Mesendoderm (in vitro differentiated cells): ENCODE data around the gene SPATA31A5. TPM values are rescaled to one million over a fixed set of nuclear protein-coding genes. Genes with fewer than 3 reads are reported as not detected.
"Not testable (repeated sequence)": the region's sequence is repeated elsewhere in the genome, so short reads cannot be mapped to it uniquely, and the experiment has no call there.

Source experiments
- DNase-seq: peaks from one replicate; pipeline ENCODE4 v3.0.0; 2013
- H2AK5ac ChIP-seq: 2 replicates; pipeline ENCODE4 v1.6.1; 2013; ENCODE audit warnings: low read length, inconsistent platforms
- H2BK120ac ChIP-seq: 2 replicates; pipeline ENCODE4 v1.6.1; 2013; ENCODE audit warnings: low read depth, mild to moderate bottlenecking, low read length, moderate library complexity, mixed read lengths
- H2BK15ac ChIP-seq: replicated peaks from 2 replicates; pipeline ENCODE4 v1.6.1; 2013; ENCODE audit warnings: low read depth, mild to moderate bottlenecking, moderate library complexity
- H2BK5ac ChIP-seq: 2 replicates; pipeline ENCODE4 v1.6.1; 2013; ENCODE audit warnings: low read length, inconsistent platforms
- H3K18ac ChIP-seq: 2 replicates; pipeline ENCODE4 v1.6.1; 2013; ENCODE audit warnings: mild to moderate bottlenecking, low read length, mixed read lengths
- H3K23ac ChIP-seq: one replicate; pipeline ENCODE4 v1.6.1; 2013; ENCODE audit warnings: low read length
- H3K27ac ChIP-seq: 2 replicates; pipeline ENCODE4 v1.5.1; 2013; ENCODE audit warnings: low read depth, mild to moderate bottlenecking, inconsistent platforms, low read length, moderate library complexity
- H3K27me3 ChIP-seq: 2 replicates; pipeline ENCODE4 v1.6.1; 2013; ENCODE audit warnings: low read length, control low read depth, mild to moderate bottlenecking, inconsistent platforms; ENCODE audit not compliant: insufficient read depth, poor library complexity
- H3K36me3 ChIP-seq: 2 replicates; pipeline ENCODE4 v1.6.1; 2013; ENCODE audit warnings: low read length, inconsistent platforms; ENCODE audit not compliant: control insufficient read depth, insufficient read depth
- H3K4ac ChIP-seq: one replicate; pipeline ENCODE4 v1.6.1; 2013; ENCODE audit warnings: low read depth, mild to moderate bottlenecking, low read length, moderate library complexity
- H3K4me1 ChIP-seq: 2 replicates; pipeline ENCODE4 v1.6.1; 2013; ENCODE audit warnings: low read depth, low read length, inconsistent platforms; ENCODE audit not compliant: control insufficient read depth
- H3K4me2 ChIP-seq: 2 replicates; pipeline ENCODE4 v1.6.1; 2013; ENCODE audit warnings: low read length
- H3K4me3 ChIP-seq: 2 replicates; pipeline ENCODE4 v1.5.1; 2013; ENCODE audit warnings: mild to moderate bottlenecking, low read length
- H3K56ac ChIP-seq: one replicate; pipeline ENCODE4 v1.6.1; 2013; ENCODE audit warnings: low read length
- H3K79me1 ChIP-seq: 2 replicates; pipeline ENCODE4 v1.6.1; 2013; ENCODE audit warnings: low read length, inconsistent platforms
- H3K79me2 ChIP-seq: 2 replicates; pipeline ENCODE4 v1.6.1; 2013; ENCODE audit warnings: mild to moderate bottlenecking, low read length; ENCODE audit not compliant: control insufficient read depth, insufficient read depth
- H3K9ac ChIP-seq: 2 replicates; pipeline ENCODE4 v1.6.1; 2013; ENCODE audit warnings: low read length, inconsistent platforms
- H4K5ac ChIP-seq: one replicate; pipeline ENCODE4 v1.6.1; 2013; ENCODE audit warnings: low read length
- H4K8ac ChIP-seq: one replicate; pipeline ENCODE4 v1.6.1; 2013; ENCODE audit warnings: low read depth, mild to moderate bottlenecking, control low read depth, low read length, moderate library complexity
- WGBS: extraction: QIAGEN DNeasy Blood & Tissue Kit; methylation state at CpG from one replicate; pipeline ENCODE4 v1.1.7; 2013; ENCODE audit warnings: low lambda C conversion rate, missing lambda C conversion rate; ENCODE audit not compliant: insufficient coverage; ENCODE audit errors: extremely low coverage; 5-methylcytosine and 5-hydroxymethylcytosine counted together
- polyA plus RNA-seq, 2 experiments: library from polyadenylated mRNA; stranded (reverse); fragments of 200-250 nt; gene quantifications; one replicate each; pipeline ENCODE4 v1.2.3, GENCODE V29; 2013
- small RNA-seq: library from polyadenylated mRNA; stranded (forward); fragments of <200 nt; extraction: miRNeasy Mini kit (QIAGEN cat#:217004); gene quantifications from one replicate; pipeline ENCODE3, GENCODE V24; 2013; ENCODE audit not compliant: insufficient read depth

SPATA31A5 gene
- not detected for polyA plus RNA-seq (2013, experiment 1 of 2)
- polyA plus RNA-seq (2013, experiment 2 of 2): 0.04 TPM

- DNase-seq, H2BK120ac ChIP-seq, H3K56ac ChIP-seq, H3K23ac ChIP-seq, H3K4me2 ChIP-seq, H3K27ac ChIP-seq, H3K4me1 ChIP-seq, H3K36me3 ChIP-seq, H3K79me1 ChIP-seq, H2BK5ac ChIP-seq, H3K18ac ChIP-seq, H3K4ac ChIP-seq, H2BK15ac ChIP-seq, H3K27me3 ChIP-seq, H3K9ac ChIP-seq, H4K8ac ChIP-seq, H3K4me3 ChIP-seq, H2AK5ac ChIP-seq, H3K79me2 ChIP-seq, H4K5ac ChIP-seq: not testable (repeated sequence)
- WGBS: no CpG with 5 or more reads among the region's 7 CpGs
Measured at GRCh38 chr9:60914107-60914506, at the start of gene SPATA31A5. Gene SPATA31A5, plus strand, starts transcription at chr9:60914407. Its CDS starts 29 bp downstream, at chr9:60914436.

- not testable (repeated sequence) for H3K4me2 ChIP-seq, H3K4ac ChIP-seq, H3K79me2 ChIP-seq, H4K5ac ChIP-seq, H3K4me3 ChIP-seq, H3K23ac ChIP-seq, H2BK120ac ChIP-seq, H3K56ac ChIP-seq, DNase-seq, H3K18ac ChIP-seq, H3K27ac ChIP-seq, H3K27me3 ChIP-seq, H3K36me3 ChIP-seq, H3K4me1 ChIP-seq, H3K9ac ChIP-seq, H2BK15ac ChIP-seq, H2AK5ac ChIP-seq, H3K79me1 ChIP-seq, H4K8ac ChIP-seq, H2BK5ac ChIP-seq
- no CpG with 5 or more reads among the region's 1 CpG for WGBS
Measured at GRCh38 chr9:60962990-60963350, 48.8 kb downstream of the SPATA31A5 start.

- H3K4ac ChIP-seq, H2AK5ac ChIP-seq, H3K9ac ChIP-seq, H2BK120ac ChIP-seq, H2BK15ac ChIP-seq, H3K18ac ChIP-seq, H3K36me3 ChIP-seq, H2BK5ac ChIP-seq, H3K79me1 ChIP-seq, H3K27me3 ChIP-seq, H4K5ac ChIP-seq, H3K4me1 ChIP-seq, H3K4me2 ChIP-seq, DNase-seq, H3K79me2 ChIP-seq, H3K27ac ChIP-seq, H3K23ac ChIP-seq, H4K8ac ChIP-seq, H3K4me3 ChIP-seq, H3K56ac ChIP-seq: not testable (repeated sequence)
Measured at GRCh38 chr9:60966382-60966781, 52.2 kb downstream of the SPATA31A5 start.

Small RNA genes within 50 kb of the gene (small RNA-seq; reads per million reads assigned to genes)
- gene AL590491.3: not detected
